ENCODE measurements around the gene CAPN12.
A peak's percentile ranks its signal among the peaks of the same experiment; 100 is the strongest.

GRCh38 chr19:38759590-38760003 lies 15.3 kb upstream of the CAPN12 start:
- TF ChIP-seq GABPA (IDR thresholded peaks at IDR 0.05 in 1 of 2, conservative IDR thresholded peaks at IDR 0.05 in 1 of 2), result peak in 1 of 2 donors; percentile 59
- peak; percentile 92 to 97 for TF ChIP-seq RXRA (IDR thresholded peaks at IDR 0.05)
- TF ChIP-seq ZBTB33 (IDR thresholded peaks at IDR 0.05), result peak; percentile 95
- no peak for TF ChIP-seq CTCF (IDR thresholded peaks at IDR 0.05; ENCODE audit: low read depth, low read length, missing input control)
- peak; percentile 23 for TF ChIP-seq TAF1 (conservative IDR thresholded peaks at IDR 0.05)
